WTC11 (cell line): ENCODE measurements around the gene ZCCHC24.

Experiments used
- CTCF ChIP-seq: fragments of 200-600 bp; IDR thresholded peaks from 2 replicates; pipeline ENCODE4 v1.8.0; 2022; ENCODE audit warnings: antibody characterized with exemption
- IRF1 ChIP-seq: sonication (generic); formaldehyde crosslinking; IDR thresholded peaks from 2 replicates; pipeline ENCODE4 v1.8.0; 2023; ENCODE audit warnings: missing genetic modification reagents
- JUN ChIP-seq: sonication (generic); formaldehyde crosslinking; IDR thresholded peaks from 2 replicates; pipeline ENCODE4 v1.8.0; 2023; ENCODE audit warnings: mild to moderate bottlenecking, missing genetic modification reagents
- MAX ChIP-seq: sonication (generic); formaldehyde crosslinking; IDR thresholded peaks from 2 replicates; pipeline ENCODE4 v1.8.0; 2022; ENCODE audit warnings: mild to moderate bottlenecking, missing genetic modification reagents
- MXD4 ChIP-seq: fragments of 250-450 bp; sonication (Bioruptor Pico); IDR thresholded peaks from 2 replicates; pipeline ENCODE4 v1.8.0; 2021; ENCODE audit warnings: mild to moderate bottlenecking, moderate library complexity, borderline replicate concordance
- NFYB ChIP-seq: sonication (generic); formaldehyde crosslinking; conservative IDR thresholded peaks from 2 replicates; pipeline ENCODE4 v1.8.0; 2022; ENCODE audit warnings: low read depth, missing genetic modification reagents
- PRDM15 ChIP-seq: sonication (generic); formaldehyde crosslinking; IDR thresholded peaks from 2 replicates; pipeline ENCODE4 v1.8.0; 2022; ENCODE audit warnings: missing genetic modification reagents
- RELA ChIP-seq: sonication (generic); formaldehyde crosslinking; IDR thresholded peaks from 2 replicates; pipeline ENCODE4 v1.8.1; 2022; ENCODE audit warnings: missing genetic modification reagents, mild to moderate bottlenecking, borderline replicate concordance
- USF1 ChIP-seq: sonication (generic); formaldehyde crosslinking; IDR thresholded peaks from 2 replicates; pipeline ENCODE4 v1.8.0; 2022; ENCODE audit warnings: mild to moderate bottlenecking, missing genetic modification reagents
- ZBTB21 ChIP-seq: sonication (generic); formaldehyde crosslinking; IDR thresholded peaks from 2 replicates; pipeline ENCODE4 v1.8.1; 2023; ENCODE audit warnings: mild to moderate bottlenecking, missing genetic modification reagents, borderline replicate concordance
- ZNF138 ChIP-seq: sonication (generic); formaldehyde crosslinking; conservative IDR thresholded peaks from 2 replicates; pipeline ENCODE4 v1.8.1; 2022; ENCODE audit warnings: mild to moderate bottlenecking, moderate library complexity, missing genetic modification reagents
- ZNF232 ChIP-seq: sonication (generic); formaldehyde crosslinking; IDR thresholded peaks from 2 replicates; pipeline ENCODE4 v1.8.0; 2022; ENCODE audit warnings: mild to moderate bottlenecking, missing genetic modification reagents
- TF ChIP-seq, protein P1 (sequence below): sonication (generic); formaldehyde crosslinking; IDR thresholded peaks from 2 replicates; pipeline ENCODE4 v1.8.0; 2022; ENCODE audit warnings: mild to moderate bottlenecking, missing genetic modification reagents
- TF ChIP-seq, protein P2 (sequence below): sonication (generic); formaldehyde crosslinking; IDR thresholded peaks from 2 replicates; pipeline ENCODE4 v1.8.1; 2023; ENCODE audit warnings: mild to moderate bottlenecking, missing genetic modification reagents, moderate library complexity

DNA sequence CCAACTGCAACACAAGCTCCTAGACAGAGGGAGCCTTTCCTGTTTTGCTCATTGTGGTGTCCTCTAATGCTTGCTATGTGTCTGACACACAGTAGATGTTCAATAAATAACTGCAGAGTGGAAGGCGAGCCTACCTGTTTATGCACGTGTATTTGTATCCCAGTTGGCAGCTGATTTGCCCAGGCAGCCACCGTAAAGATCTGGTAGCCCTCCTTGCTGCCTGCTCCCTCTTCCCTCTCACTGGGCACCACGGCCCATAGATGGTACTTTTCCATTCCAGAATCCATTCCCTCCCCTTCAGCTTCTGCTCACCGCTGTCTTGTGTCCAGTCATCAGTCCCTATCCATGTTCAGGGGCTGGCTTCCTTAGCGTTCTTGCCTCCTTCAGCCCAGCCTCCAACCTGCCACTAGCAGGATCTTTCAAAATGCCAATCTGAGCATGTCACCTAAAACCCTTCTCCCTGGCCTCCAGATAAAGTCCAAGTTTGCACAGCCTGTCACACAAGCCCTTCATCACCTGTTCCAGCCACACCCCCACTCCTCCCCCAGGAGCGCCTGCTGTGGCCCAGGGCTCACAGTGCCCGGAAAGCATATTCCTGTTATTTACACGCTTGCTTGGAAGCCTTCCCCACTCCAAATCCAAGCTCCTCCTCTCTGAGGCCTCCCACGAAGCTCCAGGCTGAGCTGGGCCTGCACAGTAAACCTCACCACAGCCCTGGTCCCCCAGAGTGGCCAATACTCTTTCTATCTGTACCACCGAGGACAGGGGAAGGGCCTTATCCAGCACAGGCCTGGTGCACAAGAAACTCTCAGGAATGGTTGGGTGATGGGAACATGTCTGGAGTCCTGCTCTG, 21.0 kb downstream of the ZCCHC24 start:
- no peak for TF ChIP-seq CTCF
- TF ChIP-seq JUN: no peak
- no peak for TF ChIP-seq PRDM15 (CRISPR knock-in tag)
- TF ChIP-seq MXD4 (CRISPR knock-in tag): no peak
- no peak for TF ChIP-seq ZNF232 (CRISPR knock-in tag)
- no peak for TF ChIP-seq MAX
- no peak for TF ChIP-seq ZBTB21 (CRISPR knock-in tag)
- TF ChIP-seq IRF1 (CRISPR knock-in tag): no peak
- TF ChIP-seq, protein P1, sequence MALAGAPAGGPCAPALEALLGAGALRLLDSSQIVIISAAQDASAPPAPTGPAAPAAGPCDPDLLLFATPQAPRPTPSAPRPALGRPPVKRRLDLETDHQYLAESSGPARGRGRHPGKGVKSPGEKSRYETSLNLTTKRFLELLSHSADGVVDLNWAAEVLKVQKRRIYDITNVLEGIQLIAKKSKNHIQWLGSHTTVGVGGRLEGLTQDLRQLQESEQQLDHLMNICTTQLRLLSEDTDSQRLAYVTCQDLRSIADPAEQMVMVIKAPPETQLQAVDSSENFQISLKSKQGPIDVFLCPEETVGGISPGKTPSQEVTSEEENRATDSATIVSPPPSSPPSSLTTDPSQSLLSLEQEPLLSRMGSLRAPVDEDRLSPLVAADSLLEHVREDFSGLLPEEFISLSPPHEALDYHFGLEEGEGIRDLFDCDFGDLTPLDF (CRISPR knock-in tag): no peak
- TF ChIP-seq ZNF138 (CRISPR knock-in tag): no peak
- TF ChIP-seq RELA (CRISPR knock-in tag): no peak
- TF ChIP-seq USF1 (CRISPR knock-in tag): no peak
- TF ChIP-seq NFYB (CRISPR knock-in tag): no peak
- TF ChIP-seq, protein P2, sequence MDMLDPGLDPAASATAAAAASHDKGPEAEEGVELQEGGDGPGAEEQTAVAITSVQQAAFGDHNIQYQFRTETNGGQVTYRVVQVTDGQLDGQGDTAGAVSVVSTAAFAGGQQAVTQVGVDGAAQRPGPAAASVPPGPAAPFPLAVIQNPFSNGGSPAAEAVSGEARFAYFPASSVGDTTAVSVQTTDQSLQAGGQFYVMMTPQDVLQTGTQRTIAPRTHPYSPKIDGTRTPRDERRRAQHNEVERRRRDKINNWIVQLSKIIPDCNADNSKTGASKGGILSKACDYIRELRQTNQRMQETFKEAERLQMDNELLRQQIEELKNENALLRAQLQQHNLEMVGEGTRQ (CRISPR knock-in tag): no peak
